Bronchial epithelial cell (primary cell): ENCODE data around the gene SLC35F3. TPM values are rescaled to one million over a fixed set of nuclear protein-coding genes. Genes with fewer than 3 reads are reported as not detected.
"Not testable (repeated sequence)": the region's sequence is repeated elsewhere in the genome, so short reads cannot be mapped to it uniquely, and the experiment has no call there.

Source experiments
- DNase-seq: peaks from one replicate; pipeline ENCODE4 v3.0.0-alpha.2; 2010; ENCODE audit warnings: low read depth
- FAIRE-seq: peaks from 2 replicates; lab custom pipeline; 2011; peaks lifted over from hg19 to GRCh38; lab: Jason Lieb, UNC
- H3K27me3 ChIP-seq: 2 replicates; pipeline ENCODE4 v1.5.1; 2011; ENCODE audit warnings: low read length; ENCODE audit not compliant: control insufficient read depth, insufficient read depth
- H3K36me3 ChIP-seq: 2 replicates; pipeline ENCODE4 v1.5.1; 2011; ENCODE audit warnings: low read length; ENCODE audit not compliant: control insufficient read depth, insufficient read depth
- H3K4me3 ChIP-seq: 2 replicates; pipeline ENCODE4 v1.5.1; 2011; ENCODE audit warnings: mild to moderate bottlenecking, low read depth, low read length, control low read depth
- total RNA-seq: library from RNA; depleted of rRNA; stranded (reverse); fragments of >200 nt; gene quantifications from 2 replicates; pipeline ENCODE4 v1.2.1, GENCODE V29; 2014
- TF ChIP-seq, protein P1 (sequence below): IDR thresholded peaks from 2 replicates; pipeline ENCODE4 v1.5.1; 2011; ENCODE audit warnings: mild to moderate bottlenecking, moderate library complexity, low read length, control low read depth, inconsistent platforms; ENCODE audit not compliant: insufficient read depth, severe bottlenecking

The SLC35F3 gene
- total RNA-seq, 1 donor from 2014 or later: 0.79 TPM

DNA sequence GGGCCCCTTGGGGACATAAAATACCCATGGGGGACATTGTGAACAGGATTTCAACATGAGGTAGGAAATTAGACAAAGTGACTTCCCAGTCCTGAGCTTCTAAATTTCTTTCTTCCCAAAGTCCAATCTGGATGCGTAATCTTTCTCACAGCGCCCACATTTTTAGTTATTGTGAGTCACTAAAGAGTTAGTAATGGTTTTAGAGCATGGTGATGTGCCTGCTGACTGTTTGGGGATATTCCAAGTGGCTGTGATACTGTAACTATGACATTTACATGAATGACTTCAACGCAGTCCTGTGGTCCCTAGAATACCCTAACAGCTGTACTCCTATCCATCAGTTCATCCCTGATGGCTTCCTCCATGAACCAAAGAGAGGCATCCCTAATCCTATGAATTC is 244.7 kb downstream of the SLC35F3 start:
- Histone ChIP-seq H3K36me3 (no peaks in the 10 kb centered on the region), H3K27me3 (no peaks in the 10 kb centered on the region), H3K4me3 (no peak overlapping the region)
- DNase-seq (peak; percentile 61), FAIRE-seq (no peak)
- TF ChIP-seq, protein P1, sequence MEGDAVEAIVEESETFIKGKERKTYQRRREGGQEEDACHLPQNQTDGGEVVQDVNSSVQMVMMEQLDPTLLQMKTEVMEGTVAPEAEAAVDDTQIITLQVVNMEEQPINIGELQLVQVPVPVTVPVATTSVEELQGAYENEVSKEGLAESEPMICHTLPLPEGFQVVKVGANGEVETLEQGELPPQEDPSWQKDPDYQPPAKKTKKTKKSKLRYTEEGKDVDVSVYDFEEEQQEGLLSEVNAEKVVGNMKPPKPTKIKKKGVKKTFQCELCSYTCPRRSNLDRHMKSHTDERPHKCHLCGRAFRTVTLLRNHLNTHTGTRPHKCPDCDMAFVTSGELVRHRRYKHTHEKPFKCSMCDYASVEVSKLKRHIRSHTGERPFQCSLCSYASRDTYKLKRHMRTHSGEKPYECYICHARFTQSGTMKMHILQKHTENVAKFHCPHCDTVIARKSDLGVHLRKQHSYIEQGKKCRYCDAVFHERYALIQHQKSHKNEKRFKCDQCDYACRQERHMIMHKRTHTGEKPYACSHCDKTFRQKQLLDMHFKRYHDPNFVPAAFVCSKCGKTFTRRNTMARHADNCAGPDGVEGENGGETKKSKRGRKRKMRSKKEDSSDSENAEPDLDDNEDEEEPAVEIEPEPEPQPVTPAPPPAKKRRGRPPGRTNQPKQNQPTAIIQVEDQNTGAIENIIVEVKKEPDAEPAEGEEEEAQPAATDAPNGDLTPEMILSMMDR: no peak

DNA sequence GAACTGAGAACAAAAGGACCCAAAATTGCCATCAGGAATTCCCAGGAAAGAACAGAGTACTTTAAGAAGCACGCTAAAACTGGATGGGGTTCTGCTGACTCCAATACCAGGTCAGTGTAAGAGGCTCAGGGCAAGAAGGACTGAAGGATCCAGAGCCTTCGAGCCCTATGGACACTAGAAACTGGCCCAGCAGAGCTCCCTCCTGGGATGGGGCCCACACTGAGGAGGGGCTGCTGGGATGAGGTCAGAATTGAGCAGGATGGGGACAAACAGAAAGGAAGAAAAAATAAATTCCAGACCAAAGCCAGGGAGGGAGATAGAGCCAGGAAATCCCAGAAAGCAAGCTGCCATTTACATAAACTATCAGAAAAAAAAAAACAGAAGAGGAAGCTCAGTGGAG is 246.4 kb downstream of the SLC35F3 start:
- no peaks in the 10 kb centered on the region for H3K36me3 ChIP-seq
- no peak overlapping the region for H3K4me3 ChIP-seq
- no peaks in the 10 kb centered on the region for H3K27me3 ChIP-seq
- FAIRE-seq: no peak
- no peak for DNase-seq
- TF ChIP-seq, protein P1: no peak

DNA sequence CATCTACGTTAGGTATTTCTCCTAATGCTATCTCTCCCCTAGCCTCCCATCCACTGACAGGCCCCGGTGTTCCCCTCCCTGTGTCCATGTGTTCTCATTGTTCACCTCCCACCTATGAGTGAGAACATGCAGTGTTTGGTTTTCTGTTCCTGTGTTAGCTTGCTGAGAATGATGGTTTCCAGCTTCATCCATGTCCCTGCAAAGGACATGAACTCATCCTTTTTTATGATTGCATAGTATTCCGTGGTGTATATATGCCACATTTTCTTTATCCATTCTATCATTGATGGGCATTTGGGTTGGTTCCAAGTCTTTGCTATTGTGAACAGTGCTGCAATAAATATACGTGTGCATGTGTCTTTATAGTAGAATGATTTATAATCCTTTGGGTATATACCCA is 247.9 kb downstream of the SLC35F3 start:
- H3K36me3 ChIP-seq, DNase-seq, H3K4me3 ChIP-seq, FAIRE-seq, H3K27me3 ChIP-seq: not testable (repeated sequence)

DNA sequence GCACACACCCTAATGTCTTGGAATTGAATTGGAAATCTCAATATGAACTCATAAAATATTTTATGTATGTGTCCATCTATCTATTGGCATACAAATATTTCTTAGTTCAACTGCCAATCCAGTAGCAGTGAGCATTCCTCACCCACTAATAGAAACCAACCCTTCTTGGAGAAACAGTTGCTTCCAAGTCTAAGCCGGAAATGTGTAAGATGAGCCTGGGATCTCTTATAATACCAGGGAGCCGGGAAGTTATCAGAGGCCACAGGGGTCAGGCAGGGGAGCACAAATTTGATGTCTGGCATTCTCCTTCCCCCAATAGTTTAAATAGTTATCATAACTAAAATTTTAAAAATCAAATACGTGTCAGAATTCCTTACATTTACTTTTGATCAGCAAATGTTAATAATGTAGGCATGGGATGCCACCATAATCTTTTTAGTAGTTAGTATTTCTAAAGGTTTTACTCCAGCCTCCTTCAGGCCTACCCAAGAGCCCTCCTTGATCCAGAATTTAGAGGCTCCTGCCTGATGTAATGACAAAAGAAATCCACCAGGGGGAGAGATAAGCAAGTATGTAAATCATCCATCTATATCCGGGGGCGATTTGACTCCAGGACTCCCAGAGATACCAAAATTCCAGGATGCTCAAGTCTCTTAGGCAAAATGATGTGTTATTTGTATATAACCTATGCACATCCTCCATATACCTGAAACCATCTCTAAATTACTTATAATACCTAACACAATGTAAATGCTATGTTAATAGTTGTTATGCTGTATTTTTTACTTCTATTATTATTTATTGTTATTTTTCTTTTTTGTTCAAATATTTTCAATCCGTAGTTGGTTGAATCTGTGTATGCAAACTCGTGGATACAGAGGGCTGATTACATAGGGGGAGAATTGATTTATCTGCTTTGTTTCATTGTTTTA is 250.1 kb downstream of the SLC35F3 start:
- TF ChIP-seq, protein P1: peak; percentile 58
- no peaks in the 10 kb centered on the region for H3K27me3 ChIP-seq
- FAIRE-seq (no peak), DNase-seq (peak; percentile 81)
- no peak overlapping the region for H3K4me3 ChIP-seq
- H3K36me3 ChIP-seq: no peaks in the 10 kb centered on the region

DNA sequence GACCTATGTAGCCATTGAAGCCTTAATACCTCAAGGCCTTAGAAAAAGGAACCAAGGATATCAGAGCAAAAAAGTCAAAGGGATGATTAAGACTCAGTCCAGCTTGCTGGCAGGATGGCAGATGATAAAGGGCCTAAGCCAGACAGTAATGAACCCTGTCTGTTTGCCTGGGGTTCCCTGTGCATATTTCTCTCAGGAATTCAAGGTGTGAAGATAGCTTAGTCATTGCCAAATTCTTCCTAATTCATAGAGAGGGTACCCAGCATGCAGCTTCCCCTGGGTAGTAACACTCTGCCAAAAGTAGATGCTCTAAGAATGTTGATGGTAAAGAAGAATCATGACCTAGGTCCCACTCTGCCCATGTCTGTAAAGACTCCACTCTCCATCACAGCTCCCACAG is 258.2 kb downstream of the SLC35F3 start:
- FAIRE-seq (no peak), DNase-seq (no peak)
- TF ChIP-seq, protein P1: no peak
- H3K27me3 ChIP-seq: peaks cover 2% of the 10 kb centered on the region
- H3K36me3 ChIP-seq: no peaks in the 10 kb centered on the region
- no peak overlapping the region for H3K4me3 ChIP-seq

DNA sequence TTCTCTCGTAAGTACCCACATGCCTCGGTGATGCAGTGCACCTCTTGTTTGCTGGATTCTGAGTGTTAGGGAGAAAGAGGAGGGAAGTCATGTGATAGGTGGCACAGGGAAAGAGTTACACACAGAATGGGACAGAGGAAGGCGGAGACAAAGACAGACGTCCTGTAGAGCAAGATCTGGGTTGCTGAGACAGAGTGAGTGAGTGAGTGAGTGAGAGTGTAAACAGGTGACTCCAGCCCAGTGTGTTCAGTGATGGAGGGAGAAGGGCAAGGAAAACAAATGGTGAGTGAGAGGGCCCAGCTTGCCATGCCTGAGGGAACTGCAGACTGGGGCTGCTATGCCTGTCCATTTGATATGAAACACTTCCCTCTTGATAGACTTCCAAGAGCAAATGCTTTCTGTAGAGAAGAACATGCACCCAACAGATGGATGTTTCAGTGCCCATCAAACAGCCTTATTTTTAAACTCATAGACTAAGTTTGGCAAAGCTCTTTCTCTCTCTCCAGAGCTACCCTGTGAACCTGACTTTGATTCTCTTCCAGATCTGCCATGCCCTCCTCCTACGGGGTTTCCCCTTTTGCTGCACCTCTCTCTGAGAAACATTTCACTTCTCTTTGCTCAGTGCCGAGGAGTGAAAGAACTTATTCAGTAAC is 258.9 kb downstream of the SLC35F3 start:
- no peak for DNase-seq
- H3K4me3 ChIP-seq: no peak overlapping the region

More for the DNA sequence above, 258.9 kb downstream of the SLC35F3 start:
- TF ChIP-seq, protein P1: no peak
- FAIRE-seq: no peak
- Histone ChIP-seq H3K27me3 (peaks cover 2% of the 10 kb centered on the region), H3K36me3 (no peaks in the 10 kb centered on the region)
